Measurements from ENCODE around the gene IQGAP2. TPM values are rescaled to one million over a fixed set of nuclear protein-coding genes. Genes with fewer than 3 reads are reported as not detected.

IQGAP2 gene
- total and polyA plus RNA-seq, 3 donors from 2014 or later: 33.5 to 78.6 (median 60.2) TPM

- no peak overlapping the region for H3K27ac ChIP-seq
- no peaks in the 10 kb centered on the region for H3K9me3 ChIP-seq
- intact Hi-C loops (cut with DNase I; ENCODE audit: low total_unique reads): no loop called here
- peak overlapping the region; percentile 77 to 88 for H3K4me3 ChIP-seq
- TF ChIP-seq POLR2A (IDR thresholded peaks at IDR 0.05) (no peak), CTCF (IDR thresholded peaks at IDR 0.05) (no peak)
- H3K27me3 ChIP-seq: no peaks in the 10 kb centered on the region
- 52 to 59% methylated on average over 11 of the region's 11 CpGs for WGBS, 2 donors
- no peak for DNase-seq
- peaks cover 6% of the 10 kb centered on the region for H3K4me1 ChIP-seq
- no peaks in the 10 kb centered on the region for H3K36me3 ChIP-seq (ENCODE audit: low read depth, missing control alignments)
Observed at GRCh38 chr5:76717222-76718083, 314.4 kb downstream of the IQGAP2 start.

GRCh38 chr5:76718381-76718832 is 315.3 kb downstream of the IQGAP2 start:
- Histone ChIP-seq H3K27me3 (no peaks in the 10 kb centered on the region), H3K36me3 (ENCODE audit: low read depth, missing control alignments) (no peaks in the 10 kb centered on the region), H3K9me3 (no peaks in the 10 kb centered on the region), H3K27ac (no peak overlapping the region), H3K4me3 (no peak overlapping the region), H3K4me1 (peaks cover 6% of the 10 kb centered on the region)
- WGBS, 2 donors: 75 to 88% methylated on average over 5 of the region's 5 CpGs
- DNase-seq: no peak
- no peak for TF ChIP-seq POLR2A (IDR thresholded peaks at IDR 0.05)
- TF ChIP-seq CTCF (IDR thresholded peaks at IDR 0.05): no peak
- intact Hi-C loops (cut with DNase I; ENCODE audit: low total_unique reads): no loop called here

- Histone ChIP-seq H3K4me3 (no peak overlapping the region), H3K27me3 (no peaks in the 10 kb centered on the region), H3K27ac (no peak overlapping the region), H3K4me1 (peaks cover 6% of the 10 kb centered on the region), H3K36me3 (ENCODE audit: low read depth, missing control alignments) (no peaks in the 10 kb centered on the region), H3K9me3 (no peaks in the 10 kb centered on the region)
- TF ChIP-seq CTCF (IDR thresholded peaks at IDR 0.05) (no peak), POLR2A (IDR thresholded peaks at IDR 0.05) (no peak)
- WGBS, 2 donors: 87 to 89% methylated on average over 4 of the region's 4 CpGs
- intact Hi-C loops (cut with DNase I; ENCODE audit: low total_unique reads): no loop called here
- no peak for DNase-seq
Observed at GRCh38 chr5:76718880-76719279, 315.8 kb downstream of the IQGAP2 start.

- Histone ChIP-seq H3K27me3 (no peaks in the 10 kb centered on the region), H3K36me3 (ENCODE audit: low read depth, missing control alignments) (no peaks in the 10 kb centered on the region), H3K4me1 (peaks cover 6% of the 10 kb centered on the region), H3K4me3 (no peak overlapping the region), H3K27ac (peak overlapping the region in 1 of 2 donors; percentile 5), H3K9me3 (no peaks in the 10 kb centered on the region)
- 62% methylated on average over 10 of the region's 10 CpGs for WGBS, 2 donors
- intact Hi-C loops (cut with DNase I; ENCODE audit: low total_unique reads): no loop called here
- no peak for TF ChIP-seq CTCF (IDR thresholded peaks at IDR 0.05)
- TF ChIP-seq POLR2A (IDR thresholded peaks at IDR 0.05): no peak
- no peak for DNase-seq
Observed at GRCh38 chr5:76720988-76721569, 318.0 kb downstream of the IQGAP2 start.

Measured in testis (tissue), 3 donors.